HepG2 (cell line): Measurements from ENCODE around the gene ALDH4A1. TPM values are rescaled to one million over a fixed set of nuclear protein-coding genes. Genes with fewer than 3 reads are reported as not detected.

Experiments
- ELF1 ChIP-seq: sonication (generic); formaldehyde crosslinking; IDR thresholded peaks from 2 replicates; pipeline ENCODE4 v1.4.0; 2020; ENCODE audit warnings: missing genetic modification reagents
- HOXD1 ChIP-seq: sonication (generic); formaldehyde crosslinking; IDR thresholded peaks from 2 replicates; pipeline ENCODE4 v1.5.0; 2020; ENCODE audit warnings: missing genetic modification reagents
- IRF2 ChIP-seq: IDR thresholded peaks from 2 replicates; pipeline ENCODE4 v1.6.1; 2018; ENCODE audit warnings: missing genetic modification reagents, missing compliant biosample characterization
- NKX3-1 ChIP-seq: sonication (generic); formaldehyde crosslinking; IDR thresholded peaks from 2 replicates; pipeline ENCODE4 v1.5.0; 2020; ENCODE audit warnings: missing genetic modification reagents
- NONO ChIP-seq, 2 experiments: fragments of 450-650 bp in 1 of 2; sonication (generic) in 1 of 2; formaldehyde crosslinking in 1 of 2; IDR thresholded peaks in 1 of 2; conservative IDR thresholded peaks in 1 of 2; 2 replicates each; pipeline versions ENCODE4 v1.6.1 to v1.8.0; 2017 to 2022; ENCODE audit warnings: mild to moderate bottlenecking in 1 of 2, missing genetic modification reagents in 1 of 2, moderate library complexity in 1 of 2
- NR2F1 ChIP-seq, 2 experiments: fragments of 450-650 bp in 1 of 2; formaldehyde crosslinking in 1 of 2; IDR thresholded peaks; 2 replicates each; pipeline versions ENCODE4 v1.5.0 to v1.6.1; 2016 to 2020; ENCODE audit warnings: mild to moderate bottlenecking in 1 of 2, missing compliant biosample characterization in 1 of 2, missing genetic modification reagents in 1 of 2, moderate library complexity in 1 of 2
- NR3C1 ChIP-seq: sonication (generic); formaldehyde crosslinking; IDR thresholded peaks from 2 replicates; pipeline ENCODE4 v1.4.0; 2020; ENCODE audit warnings: missing genetic modification reagents
- POLR2A ChIP-seq, 2 experiments: IDR thresholded peaks; 2 replicates each; pipeline ENCODE4 v1.6.1; 2011; ENCODE audit warnings: low read depth in 2 of 2, low read length in 2 of 2, mild to moderate bottlenecking in 1 of 2, moderate library complexity in 1 of 2; ENCODE audit not compliant: insufficient read depth in 1 of 2
- PRPF4 ChIP-seq: fragments of 200-400 bp; formaldehyde crosslinking; IDR thresholded peaks from 2 replicates; pipeline ENCODE4 v1.6.1; 2016; ENCODE audit warnings: low read length, low read depth; ENCODE audit not compliant: poor library complexity, severe bottlenecking
- RFXAP ChIP-seq: sonication (generic); formaldehyde crosslinking; IDR thresholded peaks from 2 replicates; pipeline ENCODE4 v1.4.0; 2020; ENCODE audit warnings: missing genetic modification reagents, borderline replicate concordance
- ZNF224 ChIP-seq: sonication (generic); formaldehyde crosslinking; IDR thresholded peaks from 2 replicates; pipeline ENCODE4 v1.5.0; 2020; ENCODE audit warnings: mild to moderate bottlenecking, missing genetic modification reagents
- ZNF230 ChIP-seq: sonication (generic); formaldehyde crosslinking; IDR thresholded peaks from 2 replicates; pipeline ENCODE4 v1.4.0; 2020; ENCODE audit warnings: mild to moderate bottlenecking, missing genetic modification reagents
- ZNF441 ChIP-seq: sonication (generic); formaldehyde crosslinking; IDR thresholded peaks from 2 replicates; pipeline ENCODE4 v1.7.0; 2021; ENCODE audit warnings: missing genetic modification reagents, borderline replicate concordance
- ZNF891 ChIP-seq: sonication (generic); formaldehyde crosslinking; IDR thresholded peaks from 2 replicates; pipeline ENCODE4 v1.5.0; 2020; ENCODE audit warnings: mild to moderate bottlenecking, missing genetic modification reagents
- polyA plus RNA-seq, 8 experiments: library from polyadenylated mRNA; depleted of rRNA in 3 of 8; stranded (reverse) in 7 of 8; unstranded in 1 of 8; fragments of >200 nt; fragmentation: Illumina TruSeq in 4 of 8; extraction: Trizol in 4 of 8; gene quantifications; 2 replicates each; pipeline versions ENCODE4 v1.2.1 to v1.2.3, GENCODE V29; 2011 to 2016; ENCODE audit warnings: low read depth in 4 of 8, missing spikeins in 1 of 8, mixed read lengths in 1 of 8; ENCODE audit not compliant: insufficient read depth in 1 of 8
- total RNA-seq, 5 experiments: library from RNA; depleted of rRNA; stranded (reverse); fragments of >200 nt; fragmentation: Illumina TruSeq; extraction: Trizol; gene quantifications; 2 replicates each; pipeline ENCODE4 v1.2.3, GENCODE V29; 2016; ENCODE audit warnings: low read depth in 1 of 5
- TF ChIP-seq, protein P1 (sequence below): IDR thresholded peaks from 2 replicates; pipeline ENCODE4 v1.6.1; 2018; ENCODE audit warnings: missing genetic modification reagents, mild to moderate bottlenecking, missing compliant biosample characterization
- TF ChIP-seq, protein P2 (sequence below): sonication (generic); formaldehyde crosslinking; IDR thresholded peaks from 2 replicates; pipeline ENCODE4 v1.5.1; 2020; ENCODE audit warnings: missing genetic modification reagents, mild to moderate bottlenecking, borderline replicate concordance
- TF ChIP-seq, protein P3 (sequence below): IDR thresholded peaks from 2 replicates; pipeline ENCODE4 v1.6.1; 2012; ENCODE audit warnings: inconsistent platforms
- TF ChIP-seq, protein P4 (sequence below): sonication (generic); formaldehyde crosslinking; IDR thresholded peaks from 2 replicates; pipeline ENCODE4 v1.8.0; 2022; ENCODE audit warnings: missing genetic modification reagents, mild to moderate bottlenecking, moderate library complexity, borderline replicate concordance
- TF ChIP-seq, protein P5 (sequence below): sonication (generic); formaldehyde crosslinking; IDR thresholded peaks from 2 replicates; pipeline ENCODE4 v1.8.1; 2022; ENCODE audit warnings: low read depth, mild to moderate bottlenecking, missing genetic modification reagents
- TF ChIP-seq, protein P6 (sequence below): sonication (generic); formaldehyde crosslinking; IDR thresholded peaks from 2 replicates; pipeline ENCODE4 v1.8.0; 2022; ENCODE audit warnings: low read depth, missing genetic modification reagents

Gene ALDH4A1
- total and polyA plus RNA-seq, 2 of the 13 experiments (the other 11 are each of a cell fraction or from before 2014, with no cell fraction given): 76.4 to 240 TPM

DNA sequence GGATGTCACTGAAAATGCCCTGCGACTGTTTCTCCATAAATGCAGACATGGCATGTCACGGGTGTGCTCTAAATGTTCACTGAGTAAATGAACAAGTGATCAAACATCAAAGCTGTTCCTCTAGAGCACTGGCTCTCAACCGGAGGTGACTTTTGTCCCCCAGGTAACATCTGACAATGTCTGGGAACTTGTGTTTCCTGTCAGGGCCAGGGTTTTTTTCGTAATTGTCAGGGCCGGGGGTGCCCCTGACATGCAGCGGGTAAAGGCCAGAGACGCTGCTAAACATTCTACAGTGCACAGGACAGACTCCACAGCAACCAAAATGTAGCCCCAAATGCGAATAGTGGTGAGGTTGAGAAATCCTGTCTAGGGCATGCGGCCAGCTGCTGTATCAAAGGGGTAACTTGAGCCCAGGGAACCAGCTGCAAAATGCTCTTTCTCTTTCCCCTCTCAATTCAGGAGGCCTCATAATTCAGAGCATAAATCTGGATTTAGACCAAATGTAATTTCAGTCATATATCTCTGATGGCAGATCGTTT is 2.0 kb downstream of the ALDH4A1 start (continued):
- TF ChIP-seq RFXAP (0 out of 2 replicates have a peak, but pooled peaks have one; percentile 25), PRPF4 (no peak), NONO (IDR thresholded peaks at IDR 0.05) (no peak), NONO (CRISPR knock-in tag; conservative IDR thresholded peaks at IDR 0.05) (no peak), NKX3-1 (CRISPR knock-in tag) (no peak), ZNF891 (no peak), ZNF230 (CRISPR knock-in tag) (no peak), IRF2 (peak; percentile 81; the same call in 1 of the 2 replicates), NR3C1 (CRISPR knock-in tag) (no peak), POLR2A (IDR thresholded peaks at IDR 0.05; ENCODE audit: insufficient read depth in 1 of 2, low read depth in 2 of 2, low read length in 2 of 2) (peak in 1 of 2 experiments; percentile 35; a peak in 1 of 4 replicates), NR2F1 (CRISPR knock-in tag; IDR thresholded peaks at IDR 0.05) (peak in 1 of 2 experiments; percentile 55; a peak in 1 of 4 replicates), ZNF441 (CRISPR knock-in tag) (0 out of 2 replicates have a peak, but pooled peaks have one; percentile 56), HOXD1 (peak; percentile 40; the same call in 1 of the 2 replicates), ELF1 (CRISPR knock-in tag) (peak; percentile 45; the same call in 1 of the 2 replicates), ZNF224 (CRISPR knock-in tag) (no peak)
- TF ChIP-seq, protein P1, sequence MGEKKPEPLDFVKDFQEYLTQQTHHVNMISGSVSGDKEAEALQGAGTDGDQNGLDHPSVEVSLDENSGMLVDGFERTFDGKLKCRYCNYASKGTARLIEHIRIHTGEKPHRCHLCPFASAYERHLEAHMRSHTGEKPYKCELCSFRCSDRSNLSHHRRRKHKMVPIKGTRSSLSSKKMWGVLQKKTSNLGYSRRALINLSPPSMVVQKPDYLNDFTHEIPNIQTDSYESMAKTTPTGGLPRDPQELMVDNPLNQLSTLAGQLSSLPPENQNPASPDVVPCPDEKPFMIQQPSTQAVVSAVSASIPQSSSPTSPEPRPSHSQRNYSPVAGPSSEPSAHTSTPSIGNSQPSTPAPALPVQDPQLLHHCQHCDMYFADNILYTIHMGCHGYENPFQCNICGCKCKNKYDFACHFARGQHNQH (CRISPR knock-in tag): peak; percentile 96
- TF ChIP-seq, protein P2, sequence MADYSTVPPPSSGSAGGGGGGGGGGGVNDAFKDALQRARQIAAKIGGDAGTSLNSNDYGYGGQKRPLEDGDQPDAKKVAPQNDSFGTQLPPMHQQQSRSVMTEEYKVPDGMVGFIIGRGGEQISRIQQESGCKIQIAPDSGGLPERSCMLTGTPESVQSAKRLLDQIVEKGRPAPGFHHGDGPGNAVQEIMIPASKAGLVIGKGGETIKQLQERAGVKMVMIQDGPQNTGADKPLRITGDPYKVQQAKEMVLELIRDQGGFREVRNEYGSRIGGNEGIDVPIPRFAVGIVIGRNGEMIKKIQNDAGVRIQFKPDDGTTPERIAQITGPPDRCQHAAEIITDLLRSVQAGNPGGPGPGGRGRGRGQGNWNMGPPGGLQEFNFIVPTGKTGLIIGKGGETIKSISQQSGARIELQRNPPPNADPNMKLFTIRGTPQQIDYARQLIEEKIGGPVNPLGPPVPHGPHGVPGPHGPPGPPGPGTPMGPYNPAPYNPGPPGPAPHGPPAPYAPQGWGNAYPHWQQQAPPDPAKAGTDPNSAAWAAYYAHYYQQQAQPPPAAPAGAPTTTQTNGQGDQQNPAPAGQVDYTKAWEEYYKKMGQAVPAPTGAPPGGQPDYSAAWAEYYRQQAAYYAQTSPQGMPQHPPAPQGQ (CRISPR knock-in tag): no peak
- TF ChIP-seq, protein P3, sequence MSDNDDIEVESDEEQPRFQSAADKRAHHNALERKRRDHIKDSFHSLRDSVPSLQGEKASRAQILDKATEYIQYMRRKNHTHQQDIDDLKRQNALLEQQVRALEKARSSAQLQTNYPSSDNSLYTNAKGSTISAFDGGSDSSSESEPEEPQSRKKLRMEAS: peak; percentile 72
- TF ChIP-seq, protein P4, sequence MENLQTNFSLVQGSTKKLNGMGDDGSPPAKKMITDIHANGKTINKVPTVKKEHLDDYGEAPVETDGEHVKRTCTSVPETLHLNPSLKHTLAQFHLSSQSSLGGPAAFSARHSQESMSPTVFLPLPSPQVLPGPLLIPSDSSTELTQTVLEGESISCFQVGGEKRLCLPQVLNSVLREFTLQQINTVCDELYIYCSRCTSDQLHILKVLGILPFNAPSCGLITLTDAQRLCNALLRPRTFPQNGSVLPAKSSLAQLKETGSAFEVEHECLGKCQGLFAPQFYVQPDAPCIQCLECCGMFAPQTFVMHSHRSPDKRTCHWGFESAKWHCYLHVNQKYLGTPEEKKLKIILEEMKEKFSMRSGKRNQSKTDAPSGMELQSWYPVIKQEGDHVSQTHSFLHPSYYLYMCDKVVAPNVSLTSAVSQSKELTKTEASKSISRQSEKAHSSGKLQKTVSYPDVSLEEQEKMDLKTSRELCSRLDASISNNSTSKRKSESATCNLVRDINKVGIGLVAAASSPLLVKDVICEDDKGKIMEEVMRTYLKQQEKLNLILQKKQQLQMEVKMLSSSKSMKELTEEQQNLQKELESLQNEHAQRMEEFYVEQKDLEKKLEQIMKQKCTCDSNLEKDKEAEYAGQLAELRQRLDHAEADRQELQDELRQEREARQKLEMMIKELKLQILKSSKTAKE (CRISPR knock-in tag): peak; percentile 98
- TF ChIP-seq, protein P5, sequence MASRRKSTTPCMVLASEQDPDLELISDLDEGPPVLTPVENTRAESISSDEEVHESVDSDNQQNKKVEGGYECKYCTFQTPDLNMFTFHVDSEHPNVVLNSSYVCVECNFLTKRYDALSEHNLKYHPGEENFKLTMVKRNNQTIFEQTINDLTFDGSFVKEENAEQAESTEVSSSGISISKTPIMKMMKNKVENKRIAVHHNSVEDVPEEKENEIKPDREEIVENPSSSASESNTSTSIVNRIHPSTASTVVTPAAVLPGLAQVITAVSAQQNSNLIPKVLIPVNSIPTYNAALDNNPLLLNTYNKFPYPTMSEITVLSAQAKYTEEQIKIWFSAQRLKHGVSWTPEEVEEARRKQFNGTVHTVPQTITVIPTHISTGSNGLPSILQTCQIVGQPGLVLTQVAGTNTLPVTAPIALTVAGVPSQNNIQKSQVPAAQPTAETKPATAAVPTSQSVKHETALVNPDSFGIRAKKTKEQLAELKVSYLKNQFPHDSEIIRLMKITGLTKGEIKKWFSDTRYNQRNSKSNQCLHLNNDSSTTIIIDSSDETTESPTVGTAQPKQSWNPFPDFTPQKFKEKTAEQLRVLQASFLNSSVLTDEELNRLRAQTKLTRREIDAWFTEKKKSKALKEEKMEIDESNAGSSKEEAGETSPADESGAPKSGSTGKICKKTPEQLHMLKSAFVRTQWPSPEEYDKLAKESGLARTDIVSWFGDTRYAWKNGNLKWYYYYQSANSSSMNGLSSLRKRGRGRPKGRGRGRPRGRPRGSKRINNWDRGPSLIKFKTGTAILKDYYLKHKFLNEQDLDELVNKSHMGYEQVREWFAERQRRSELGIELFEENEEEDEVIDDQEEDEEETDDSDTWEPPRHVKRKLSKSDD: no peak
- TF ChIP-seq, protein P6, sequence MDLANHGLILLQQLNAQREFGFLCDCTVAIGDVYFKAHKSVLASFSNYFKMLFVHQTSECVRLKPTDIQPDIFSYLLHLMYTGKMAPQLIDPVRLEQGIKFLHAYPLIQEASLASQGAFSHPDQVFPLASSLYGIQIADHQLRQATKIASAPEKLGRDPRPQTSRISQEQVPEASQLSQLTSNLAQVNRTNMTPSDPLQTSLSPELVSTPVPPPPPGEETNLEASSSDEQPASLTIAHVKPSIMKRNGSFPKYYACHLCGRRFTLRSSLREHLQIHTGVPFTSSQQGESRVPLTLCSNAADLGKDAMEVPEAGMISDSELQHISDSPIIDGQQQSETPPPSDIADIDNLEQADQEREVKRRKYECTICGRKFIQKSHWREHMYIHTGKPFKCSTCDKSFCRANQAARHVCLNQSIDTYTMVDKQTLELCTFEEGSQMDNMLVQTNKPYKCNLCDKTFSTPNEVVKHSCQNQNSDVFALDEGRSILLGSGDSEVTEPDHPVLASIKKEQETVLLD (CRISPR knock-in tag): no peak
